Endothelial cell of umbilical vein (primary cell): ENCODE data around the gene SPATS2L. TPM values are rescaled to one million over a fixed set of nuclear protein-coding genes. Genes with fewer than 3 reads are reported as not detected.

Source experiments
- BruUV-seq: library from RNA; stranded (reverse); fragments of 400-500 nt; replicated peaks from 2 replicates; lab custom pipeline; 2021; lab: Mats Ljungman, UMichigan
- CTCF ChIA-PET: fragments of 300-600, 350-600 bp; sonication (Branson Sonifier 250); formaldehyde crosslinking; loops from one replicate; lab custom pipeline; 2021; ENCODE audit warnings: antibody characterized with exemption, inconsistent platforms; lab: Charles Lee
- POLR2A ChIA-PET: fragments of 300-600, 350-600 bp; sonication (Branson Sonifier 250); formaldehyde crosslinking; loops from one replicate; lab custom pipeline; 2021; ENCODE audit warnings: antibody characterized with exemption, inconsistent platforms; lab: Charles Lee
- DNase-seq: peaks from one replicate; pipeline ENCODE4 v3.0.0-alpha.2; 2011; ENCODE audit warnings: low read depth, low spot score
- FAIRE-seq: peaks from 2 replicates; lab custom pipeline; 2011; peaks lifted over from hg19 to GRCh38; lab: Jason Lieb, UNC
- H2AFZ ChIP-seq: 2 replicates; pipeline ENCODE4 v1.6.0; 2012; ENCODE audit warnings: low read depth, low read length, control low read depth, inconsistent platforms
- H3K27ac ChIP-seq: 2 replicates; pipeline ENCODE4 v1.5.1; 2011; ENCODE audit warnings: low read depth, mild to moderate bottlenecking, control low read depth, low read length, moderate library complexity; ENCODE audit not compliant: insufficient read depth
- H3K27me3 ChIP-seq, 2 experiments: 2 replicates each; pipeline versions ENCODE4 v1.6.0 to v1.6.1; 2011; ENCODE audit warnings: low read length in 2 of 2, mixed read lengths in 1 of 2; ENCODE audit not compliant: control insufficient read depth in 2 of 2, insufficient read depth in 2 of 2
- H3K36me3 ChIP-seq, 2 experiments: 2 replicates in 1 of 2; 3 replicates in 1 of 2; pipeline ENCODE4 v1.5.1; 2011; ENCODE audit warnings: low read length in 2 of 2, mild to moderate bottlenecking in 1 of 2, moderate library complexity in 1 of 2; ENCODE audit not compliant: control insufficient read depth in 2 of 2, insufficient read depth in 2 of 2; ENCODE audit errors: extremely low read depth in 1 of 2
- H3K4me1 ChIP-seq: 3 replicates; pipeline ENCODE4 v1.5.1; 2011; ENCODE audit warnings: mild to moderate bottlenecking, low read length; ENCODE audit not compliant: control insufficient read depth, insufficient read depth; ENCODE audit errors: extremely low read depth
- H3K4me2 ChIP-seq: 2 replicates; pipeline ENCODE4 v1.6.1; 2011; ENCODE audit warnings: low read length, control low read depth, mixed read lengths; ENCODE audit not compliant: insufficient read depth
- H3K4me3 ChIP-seq, 3 experiments: fragments of 200-600 bp in 1 of 3; sonication (generic), shearing (Covaris generic) in 1 of 3; replicated peaks in 1 of 3; 2 replicates each; pipeline ENCODE4 v1.5.1; 2011 to 2016; ENCODE audit warnings: control low read depth in 3 of 3, low read length in 3 of 3, mild to moderate bottlenecking in 2 of 3, inconsistent platforms in 1 of 3, low read depth in 1 of 3, moderate library complexity in 1 of 3; ENCODE audit not compliant: insufficient read depth in 1 of 3
- H3K79me2 ChIP-seq: 2 replicates; pipeline ENCODE4 v1.6.0; 2012; ENCODE audit warnings: low read length, inconsistent platforms; ENCODE audit not compliant: control insufficient read depth, insufficient read depth
- H3K9ac ChIP-seq: replicated peaks from 2 replicates; pipeline ENCODE3; 2011; ENCODE audit warnings: low read length, control low read depth; ENCODE audit not compliant: insufficient read depth; ENCODE audit errors: extremely low read depth
- H3K9me1 ChIP-seq: replicated peaks from 3 replicates; pipeline ENCODE4 v1.6.0; 2011; ENCODE audit warnings: mild to moderate bottlenecking, low read length; ENCODE audit not compliant: control insufficient read depth, insufficient read depth; ENCODE audit errors: extremely low read depth
- H3K9me3 ChIP-seq: replicated peaks from 2 replicates; pipeline ENCODE4 v1.5.1; 2012; ENCODE audit warnings: low read length, inconsistent platforms; ENCODE audit not compliant: control insufficient read depth, insufficient read depth
- H4K20me1 ChIP-seq: replicated peaks from 2 replicates; pipeline ENCODE3; 2011; ENCODE audit warnings: mild to moderate bottlenecking, low read length; ENCODE audit not compliant: control insufficient read depth, insufficient read depth; ENCODE audit errors: extremely low read depth
- CTCF ChIP-seq, 2 donors: IDR thresholded peaks; 1 replicate in 1 of 2; 2 replicates in 1 of 2; pipeline ENCODE4 v1.5.1; 2011; ENCODE audit warnings: low read length in 2 of 2, mild to moderate bottlenecking in 2 of 2, moderate library complexity in 2 of 2, control low read depth in 1 of 2, inconsistent platforms in 1 of 2, low read depth in 1 of 2; ENCODE audit not compliant: insufficient read depth in 1 of 2; ENCODE audit errors: extremely low read depth in 1 of 2
- EZH2 ChIP-seq: IDR thresholded peaks from 2 replicates; pipeline ENCODE4 v1.6.1; 2012; ENCODE audit warnings: borderline replicate concordance, low read depth, mild to moderate bottlenecking, moderate library complexity, low read length, inconsistent platforms; ENCODE audit not compliant: severe bottlenecking
- FOS ChIP-seq: IDR thresholded peaks from 2 replicates; pipeline ENCODE4 v1.6.1; 2011; ENCODE audit warnings: mild to moderate bottlenecking, low read length, moderate library complexity, borderline replicate concordance; ENCODE audit not compliant: insufficient read depth
- GATA2 ChIP-seq: IDR thresholded peaks from 2 replicates; pipeline ENCODE4 v1.7.0; 2011; ENCODE audit warnings: low read depth, mild to moderate bottlenecking, moderate library complexity, mixed read lengths, low read length; ENCODE audit not compliant: insufficient read length, insufficient read depth
- JUN ChIP-seq: IDR thresholded peaks from 2 replicates; pipeline ENCODE4 v1.6.1; 2011; ENCODE audit warnings: borderline replicate concordance, low read depth; ENCODE audit not compliant: insufficient read length, insufficient read depth
- MYC ChIP-seq: IDR thresholded peaks from one replicate; pipeline ENCODE4 v1.6.1; 2011; ENCODE audit warnings: mild to moderate bottlenecking, low read depth, low read length
- POLR2A ChIP-seq: IDR thresholded peaks from 2 replicates; pipeline ENCODE4 v1.6.1; 2012; ENCODE audit warnings: low read depth, mild to moderate bottlenecking, control low read depth, low read length
- POLR2AphosphoS5 ChIP-seq: IDR thresholded peaks from 2 replicates; pipeline ENCODE4 v1.6.1; 2012; ENCODE audit warnings: low read depth, mild to moderate bottlenecking, control low read depth, low read length, moderate library complexity; ENCODE audit not compliant: insufficient read depth
- dilution Hi-C: fragments of 300-500 bp; cut with MboI; formaldehyde crosslinking; loops from one replicate; pipeline ENCODE4 v1.15.0; 2019; ENCODE audit warnings: low sequenced_read_pairs; ENCODE audit not compliant: extremely low pct_ligation_motif_present
- intact Hi-C: fragments of 100-400 bp; cut with micrococcal nuclease; formaldehyde crosslinking; loops from one replicate; pipeline ENCODE4 v1.10.0; 2022
- polyA plus RNA-seq, 4 experiments: library from polyadenylated mRNA; depleted of rRNA in 3 of 4; stranded (reverse) in 3 of 4; unstranded in 1 of 4; fragments of >200 nt; gene quantifications; 2 replicates each; pipeline versions ENCODE4 v1.2.1 to v1.2.3, GENCODE V29; 2011 to 2012; ENCODE audit warnings: missing spikeins in 1 of 4
- total RNA-seq: library from RNA; stranded (reverse); gene quantifications from 2 replicates; pipeline ENCODE4 v1.2.3, GENCODE V29; 2021
- TF ChIP-seq, protein P1 (sequence below): IDR thresholded peaks from 2 replicates; pipeline ENCODE4 v1.6.1; 2011; ENCODE audit not compliant: insufficient read depth, insufficient read length

Gene SPATS2L
- total and polyA plus RNA-seq, 2 donors (not counting 3 experiments of a cell fraction or from before 2014, with no cell fraction given), result 29.1 to 72.9 TPM

- intact Hi-C loops, result no loop called here
- H3K4me3 ChIP-seq, result no peak overlapping the region
- no peaks in the 10 kb centered on the region for H3K36me3 ChIP-seq
- H3K9me1 ChIP-seq, result no peaks in the 10 kb centered on the region
- H3K27me3 ChIP-seq, result no peaks in the 10 kb centered on the region
- H3K9ac ChIP-seq, result no peak overlapping the region
- H3K79me2 ChIP-seq, result no peaks in the 10 kb centered on the region
- DNase-seq, result no peak
- no peaks in the 10 kb centered on the region for H4K20me1 ChIP-seq
- CTCF ChIA-PET, result interaction anchor here (1.1 to 2.5 kb wide), 5 partner anchors 17 to 179 kb away, joined by 3 to 8 read pairs (median 4); no protein-coding TSS in a partner anchor
- no peak overlapping the region for H3K4me2 ChIP-seq
- BruUV-seq, result no TSS peak
- no peaks in the 10 kb centered on the region for H3K4me1 ChIP-seq
- TF ChIP-seq, protein P1, sequence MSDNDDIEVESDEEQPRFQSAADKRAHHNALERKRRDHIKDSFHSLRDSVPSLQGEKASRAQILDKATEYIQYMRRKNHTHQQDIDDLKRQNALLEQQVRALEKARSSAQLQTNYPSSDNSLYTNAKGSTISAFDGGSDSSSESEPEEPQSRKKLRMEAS, result no peak
- TF ChIP-seq MYC (no peak), EZH2 (no peak), FOS (no peak), POLR2AphosphoS5 (no peak), GATA2 (no peak), JUN (no peak), POLR2A (no peak), CTCF (IDR thresholded peaks at IDR 0.05; ENCODE audit: extremely low read depth in 1 of 2, insufficient read depth in 1 of 2, low read depth in 1 of 2, low read length in 2 of 2) (no peak)
- no peak overlapping the region for H2AFZ ChIP-seq
- H3K9me3 ChIP-seq, result no peaks in the 10 kb centered on the region
- H3K27ac ChIP-seq, result no peak overlapping the region
- no peak for FAIRE-seq
- POLR2A ChIA-PET, result no interaction called here
- dilution Hi-C loops, result no loop called here
Observed at GRCh38 chr2:200425026-200425821, 118.7 kb downstream of the SPATS2L start.
